GM12865 (cell line): ENCODE data around the gene TIMM50.

Experiments used
- DNase-seq: peaks from one replicate; pipeline ENCODE4 v3.0.0; 2010; ENCODE audit warnings: low read depth
- H3K4me3 ChIP-seq: 2 replicates; pipeline ENCODE4 v1.5.1; 2011; ENCODE audit warnings: mild to moderate bottlenecking, low read depth, low read length, control low read depth
- CTCF ChIP-seq: IDR thresholded peaks from 2 replicates; pipeline ENCODE4 v1.5.1; 2011; ENCODE audit warnings: low read length, control low read depth, low read depth, inconsistent platforms; ENCODE audit not compliant: insufficient read depth; ENCODE audit errors: missing control alignments

Gene TIMM50

GRCh38 chr19:39480337-39481228 lies at the start of gene TIMM50:
Gene TIMM50, plus strand, starts transcription at chr19:39480838. Its CDS starts 16 bp downstream, at chr19:39480854.
- TF ChIP-seq CTCF = no peak
- H3K4me3 ChIP-seq = peak within 1 kb of the TSS; percentile 71
- DNase-seq = peak; percentile 97

GRCh38 chr19:39432677-39433025 lies 48.0 kb upstream of the TIMM50 start:
- no peak overlapping the region for H3K4me3 ChIP-seq
- no peak for TF ChIP-seq CTCF
- DNase-seq = no peak

GRCh38 chr19:39433480-39434079 lies 47.1 kb upstream of the TIMM50 start:
- no peak for TF ChIP-seq CTCF
- H3K4me3 ChIP-seq = peak overlapping the region; percentile 95
- DNase-seq = no peak

- TF ChIP-seq CTCF = no peak
- no peak for DNase-seq
- H3K4me3 ChIP-seq = peak overlapping the region; percentile 95
Observed at GRCh38 chr19:39434123-39435076, 46.2 kb upstream of the TIMM50 start.

GRCh38 chr19:39435499-39436349 lies 44.9 kb upstream of the TIMM50 start, which contains the start of gene RPS16:
Gene RPS16, minus strand, starts transcription at chr19:39435949. Its CDS starts 54 bp downstream, at chr19:39435895.
- DNase-seq = peak; percentile 99
- H3K4me3 ChIP-seq = peak within 1 kb of the TSS; percentile 95
- TF ChIP-seq CTCF = no peak

- DNase-seq = no peak
- peak overlapping the region; percentile 90 for H3K4me3 ChIP-seq
- no peak for TF ChIP-seq CTCF
Observed at GRCh38 chr19:39436350-39436716, 44.3 kb upstream of the TIMM50 start.
